GM23248 (cell line): Measurements from ENCODE around the gene OBP2A. TPM values are rescaled to one million over a fixed set of nuclear protein-coding genes. Genes with fewer than 3 reads are reported as not detected.
"Not testable (repeated sequence)": the region's sequence is repeated elsewhere in the genome, so short reads cannot be mapped to it uniquely, and the experiment has no call there.

Source experiments
- DNase-seq: peaks from one replicate; pipeline ENCODE4 v3.0.0-alpha.2; 2015
- H2AFZ ChIP-seq: fragments of 200-600 bp; sonication (generic); 2 replicates; pipeline ENCODE4 v1.6.1; 2016; ENCODE audit warnings: antibody characterized with exemption
- H3F3A ChIP-seq: fragments of 200-600 bp; sonication (generic); 2 replicates; pipeline ENCODE4 v1.6.1; 2016; ENCODE audit warnings: mild to moderate bottlenecking, antibody characterized with exemption, mixed run types; ENCODE audit not compliant: insufficient read depth
- H3K27ac ChIP-seq: fragments of 200-600 bp; sonication (generic); 2 replicates; pipeline ENCODE4 v1.5.1; 2016; ENCODE audit warnings: mild to moderate bottlenecking
- H3K27me3 ChIP-seq: fragments of 200-600 bp; sonication (generic); replicated peaks from 2 replicates; pipeline ENCODE4 v1.6.1; 2016; ENCODE audit warnings: mild to moderate bottlenecking; ENCODE audit not compliant: insufficient read depth
- H3K36me3 ChIP-seq: fragments of 200-600 bp; sonication (generic); 2 replicates; pipeline ENCODE4 v1.6.1; 2016; ENCODE audit warnings: low read depth, mild to moderate bottlenecking
- H3K4me1 ChIP-seq: fragments of 200-600 bp; sonication (generic); 2 replicates; pipeline ENCODE4 v1.6.1; 2016; ENCODE audit warnings: mild to moderate bottlenecking; ENCODE audit not compliant: insufficient read depth
- H3K4me2 ChIP-seq: fragments of 200-600 bp; sonication (generic); one replicate; pipeline ENCODE4 v1.6.1; 2016; ENCODE audit warnings: mild to moderate bottlenecking; ENCODE audit not compliant: unreplicated experiment
- H3K4me3 ChIP-seq: fragments of 200-600 bp; sonication (generic); 2 replicates; pipeline ENCODE4 v1.5.1; 2016; ENCODE audit warnings: mild to moderate bottlenecking
- H3K79me2 ChIP-seq: fragments of 200-600 bp; sonication (generic); 2 replicates; pipeline ENCODE4 v1.6.1; 2016; ENCODE audit warnings: mild to moderate bottlenecking; ENCODE audit not compliant: insufficient read depth
- H3K9ac ChIP-seq: fragments of 200-600 bp; sonication (generic); 2 replicates; pipeline ENCODE4 v1.6.1; 2016; ENCODE audit warnings: mild to moderate bottlenecking
- H3K9me2 ChIP-seq: fragments of 200-600 bp; sonication (generic); 2 replicates; pipeline ENCODE4 v1.6.1; 2016; ENCODE audit warnings: mixed run types, mild to moderate bottlenecking, moderate library complexity; ENCODE audit not compliant: insufficient read depth
- H3K9me3 ChIP-seq: fragments of 200-600 bp; sonication (generic); one replicate; pipeline ENCODE4 v1.6.1; 2017; ENCODE audit warnings: low read depth
- H4K20me1 ChIP-seq: fragments of 200-600 bp; sonication (generic); 2 replicates; pipeline ENCODE4 v1.6.0; 2016; ENCODE audit not compliant: insufficient read depth
- EZH2 ChIP-seq: fragments of 200-600 bp; sonication (generic); IDR thresholded peaks from 2 replicates; pipeline ENCODE4 v1.6.1; 2018; ENCODE audit warnings: antibody characterized with exemption, mild to moderate bottlenecking; ENCODE audit not compliant: insufficient read depth, poor library complexity, severe bottlenecking
- EZH2phosphoT487 ChIP-seq: fragments of 200-600 bp; sonication (generic); IDR thresholded peaks from 2 replicates; pipeline ENCODE4 v1.6.1; 2018; ENCODE audit warnings: antibody characterized with exemption, moderate library complexity, mild to moderate bottlenecking, low read depth; ENCODE audit not compliant: insufficient read depth
- WGBS, 2 experiments: methylation state at CpG; one replicate each; pipeline ENCODE4 v1.1.6; 2015 to 2017; ENCODE audit warnings: low lambda C conversion rate in 2 of 2, low coverage in 1 of 2; ENCODE audit errors: missing lambda C conversion rate in 2 of 2; 5-methylcytosine and 5-hydroxymethylcytosine counted together
- in situ Hi-C: fragments of 300-500 bp; cut with MboI; formaldehyde crosslinking; loops from 2 replicates; pipeline ENCODE4 v1.15.0; 2020
- polyA plus RNA-seq: library from polyadenylated mRNA; unstranded; fragments of >200 nt; fragmentation: Nextera tagmentation; extraction: Ambion mirVana; gene quantifications from 2 replicates; pipeline ENCODE4 v1.2.1, GENCODE V29; 2016
- total RNA-seq: library from RNA; depleted of rRNA; stranded (reverse); fragments of >200 nt; shearing (Covaris generic); gene quantifications from 2 replicates; pipeline ENCODE4 v1.2.3, GENCODE V29; 2014; rRNA removed

OBP2A gene
- total RNA-seq, result not detected in 2 replicates
- polyA plus RNA-seq, result not detected in 2 replicates

- 59 to 70% methylated on average over 10 to 15 of the region's 19 CpGs for WGBS, 2 experiments
- H3K9me3 ChIP-seq, H3K79me2 ChIP-seq, H3K9ac ChIP-seq, H3F3A ChIP-seq, DNase-seq, H3K4me3 ChIP-seq, in situ Hi-C loops, H3K9me2 ChIP-seq, H3K27me3 ChIP-seq, H3K27ac ChIP-seq, H3K4me2 ChIP-seq, H4K20me1 ChIP-seq, H2AFZ ChIP-seq, H3K36me3 ChIP-seq, H3K4me1 ChIP-seq: not testable (repeated sequence)
Measured at GRCh38 chr9:135545646-135546176, at the start of gene OBP2A. Gene OBP2A, plus strand, starts transcription at chr9:135546126. Its CDS starts 55 bp downstream, at chr9:135546181.

- in situ Hi-C loops, result no loop called here
- H3K79me2 ChIP-seq, result peaks cover 16% of the 10 kb centered on the region
- no peaks in the 10 kb centered on the region for H3K9me3 ChIP-seq
- H3K9me2 ChIP-seq, result no peaks in the 10 kb centered on the region
- WGBS, 2 experiments, result 87 to 90% methylated on average over 15 of the region's 15 CpGs
- H2AFZ ChIP-seq, result no peak overlapping the region
- DNase-seq, result no peak
- H3K36me3 ChIP-seq, result no peaks in the 10 kb centered on the region
- no peak overlapping the region for H3K27ac ChIP-seq
- H3K27me3 ChIP-seq, result no peaks in the 10 kb centered on the region
- no peak overlapping the region for H3K4me2 ChIP-seq
- H3K9ac ChIP-seq, result no peak overlapping the region
- H3F3A ChIP-seq, result no peaks in the 10 kb centered on the region
- no peak overlapping the region for H3K4me3 ChIP-seq
- H4K20me1 ChIP-seq, result no peaks in the 10 kb centered on the region
- peaks cover 4% of the 10 kb centered on the region; the same call in 1 of the 2 replicates for H3K4me1 ChIP-seq
- TF ChIP-seq EZH2, result no peak
- no peak for TF ChIP-seq EZH2phosphoT487
Measured at GRCh38 chr9:135498381-135499126, 47.4 kb upstream of the OBP2A start.

GRCh38 chr9:135499326-135500070 is 46.4 kb upstream of the OBP2A start:
- Histone ChIP-seq H3F3A (no peaks in the 10 kb centered on the region), H3K9me3 (no peaks in the 10 kb centered on the region), H4K20me1 (no peaks in the 10 kb centered on the region), H3K27me3 (no peaks in the 10 kb centered on the region), H3K27ac (0 out of 2 replicates have a peak overlapping the region, but pooled peaks have one; percentile 6), H3K9ac (peak overlapping the region; percentile 91), H3K9me2 (no peaks in the 10 kb centered on the region), H2AFZ (peak overlapping the region; percentile 96), H3K4me1 (peaks cover 4% of the 10 kb centered on the region; the same call in 1 of the 2 replicates), H3K4me2 (peak overlapping the region; percentile 92), H3K4me3 (peak overlapping the region; percentile 96), H3K79me2 (peaks cover 16% of the 10 kb centered on the region), H3K36me3 (no peaks in the 10 kb centered on the region)
- TF ChIP-seq EZH2phosphoT487 (no peak), EZH2 (no peak)
- in situ Hi-C loops, result no loop called here
- WGBS, 2 experiments, result 3 to 5% methylated on average over 57 to 58 of the region's 58 CpGs
- DNase-seq, result peak; percentile 94

- in situ Hi-C loops, result no loop called here
- no peaks in the 10 kb centered on the region for H4K20me1 ChIP-seq
- H3F3A ChIP-seq, result no peaks in the 10 kb centered on the region
- peak; percentile 68 for DNase-seq
- no peaks in the 10 kb centered on the region for H3K36me3 ChIP-seq
- no peaks in the 10 kb centered on the region for H3K27me3 ChIP-seq
- H3K4me1 ChIP-seq, result peaks cover 4% of the 10 kb centered on the region; the same call in 1 of the 2 replicates
- H3K4me2 ChIP-seq, result peak overlapping the region; percentile 92
- 1 to 2% methylated on average over 28 of the region's 29 CpGs for WGBS, 2 experiments
- peaks cover 16% of the 10 kb centered on the region for H3K79me2 ChIP-seq
- H3K9me3 ChIP-seq, result no peaks in the 10 kb centered on the region
- TF ChIP-seq EZH2, result no peak
- TF ChIP-seq EZH2phosphoT487, result no peak
- H3K27ac ChIP-seq, result peak overlapping the region; percentile 6; the same call in 1 of the 2 replicates
- H3K4me3 ChIP-seq, result peak overlapping the region; percentile 96
- H3K9me2 ChIP-seq, result no peaks in the 10 kb centered on the region
- peak overlapping the region; percentile 91 for H3K9ac ChIP-seq
- peak overlapping the region; percentile 96 for H2AFZ ChIP-seq
Measured at GRCh38 chr9:135500071-135500524, 45.8 kb upstream of the OBP2A start.
